ENCODE results near the gene FAM209A. TPM values are rescaled to one million over a fixed set of nuclear protein-coding genes. Genes with fewer than 3 reads are reported as not detected.

The FAM209A gene
- total RNA-seq, 1 experiment from 2014 or later, result 0.28 TPM

GRCh38 chr20:56537997-56538396 is 13.5 kb downstream of the FAM209A start:
- TF ChIP-seq GABPB1 (CRISPR knock-in tag; IDR thresholded peaks at IDR 0.05), result no peak
- TF ChIP-seq ZNF423 (CRISPR knock-in tag; IDR thresholded peaks at IDR 0.05), result no peak
- no peak for TF ChIP-seq USF2 (CRISPR knock-in tag; IDR thresholded peaks at IDR 0.05)
- TF ChIP-seq NR1H2 (CRISPR knock-in tag; IDR thresholded peaks at IDR 0.05), result no peak
- no peak for TF ChIP-seq CTCF (IDR thresholded peaks at IDR 0.05)
- TF ChIP-seq, protein P1, sequence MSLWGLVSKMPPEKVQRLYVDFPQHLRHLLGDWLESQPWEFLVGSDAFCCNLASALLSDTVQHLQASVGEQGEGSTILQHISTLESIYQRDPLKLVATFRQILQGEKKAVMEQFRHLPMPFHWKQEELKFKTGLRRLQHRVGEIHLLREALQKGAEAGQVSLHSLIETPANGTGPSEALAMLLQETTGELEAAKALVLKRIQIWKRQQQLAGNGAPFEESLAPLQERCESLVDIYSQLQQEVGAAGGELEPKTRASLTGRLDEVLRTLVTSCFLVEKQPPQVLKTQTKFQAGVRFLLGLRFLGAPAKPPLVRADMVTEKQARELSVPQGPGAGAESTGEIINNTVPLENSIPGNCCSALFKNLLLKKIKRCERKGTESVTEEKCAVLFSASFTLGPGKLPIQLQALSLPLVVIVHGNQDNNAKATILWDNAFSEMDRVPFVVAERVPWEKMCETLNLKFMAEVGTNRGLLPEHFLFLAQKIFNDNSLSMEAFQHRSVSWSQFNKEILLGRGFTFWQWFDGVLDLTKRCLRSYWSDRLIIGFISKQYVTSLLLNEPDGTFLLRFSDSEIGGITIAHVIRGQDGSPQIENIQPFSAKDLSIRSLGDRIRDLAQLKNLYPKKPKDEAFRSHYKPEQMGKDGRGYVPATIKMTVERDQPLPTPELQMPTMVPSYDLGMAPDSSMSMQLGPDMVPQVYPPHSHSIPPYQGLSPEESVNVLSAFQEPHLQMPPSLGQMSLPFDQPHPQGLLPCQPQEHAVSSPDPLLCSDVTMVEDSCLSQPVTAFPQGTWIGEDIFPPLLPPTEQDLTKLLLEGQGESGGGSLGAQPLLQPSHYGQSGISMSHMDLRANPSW (CRISPR knock-in tag; conservative IDR thresholded peaks at IDR 0.05; ENCODE audit: low read depth), result no peak
- no peak for TF ChIP-seq ZNF121 (CRISPR knock-in tag; IDR thresholded peaks at IDR 0.05)
- no peak for TF ChIP-seq FOXP4 (CRISPR knock-in tag; IDR thresholded peaks at IDR 0.05)
- no peak for TF ChIP-seq ATF1 (CRISPR knock-in tag; IDR thresholded peaks at IDR 0.05)
- Mint-ChIP-seq H3K4me1 (no peaks in the 10 kb centered on the region), H3K36me3 (no peaks in the 10 kb centered on the region), H3K4me3 (no peak overlapping the region), H3K27ac (no peak overlapping the region), H3K27me3 (ENCODE audit: low read depth) (no peaks in the 10 kb centered on the region), H3K9me3 (no peaks in the 10 kb centered on the region)
- ATAC-seq (no peak), DNase-seq (ENCODE audit: low spot score) (no peak)
- ChIA-PET POLR2A (no interaction called here), CTCF (interaction anchor here (0.5 kb wide), 1 partner anchor 10 kb away, joined by 3 read pairs; no protein-coding TSS in a partner anchor)

GRCh38 chr20:56540415-56540814 is 15.9 kb downstream of the FAM209A start:
- no peaks in the 10 kb centered on the region for H3K4me1 Mint-ChIP-seq
- no peaks in the 10 kb centered on the region for H3K27me3 Mint-ChIP-seq (ENCODE audit: low read depth)
- DNase-seq (ENCODE audit: low spot score) (no peak), ATAC-seq (no peak)
- ChIA-PET POLR2A (no interaction called here), CTCF (interaction anchor here (0.6 kb wide), 1 partner anchor 508 kb away, joined by 5 read pairs; no protein-coding TSS in a partner anchor)
- TF ChIP-seq NR1H2 (CRISPR knock-in tag; IDR thresholded peaks at IDR 0.05) (no peak), TEAD4 (CRISPR knock-in tag; IDR thresholded peaks at IDR 0.05) (no peak), ZNF263 (CRISPR knock-in tag; IDR thresholded peaks at IDR 0.05; ENCODE audit: low read depth) (no peak), ZNF425 (CRISPR knock-in tag; conservative IDR thresholded peaks at IDR 0.05) (no peak)
- no peak overlapping the region for H3K27ac Mint-ChIP-seq
- no peaks in the 10 kb centered on the region; the same call in 1 of the 2 replicates for H3K9me3 Mint-ChIP-seq
- no peaks in the 10 kb centered on the region for H3K36me3 Mint-ChIP-seq
- no peak overlapping the region for H3K4me3 Mint-ChIP-seq

- H3K9me3 Mint-ChIP-seq, result peaks cover 4% of the 10 kb centered on the region; the same call in 1 of the 2 replicates
- CTCF ChIA-PET, result no interaction called here
- H3K4me1 Mint-ChIP-seq, result no peaks in the 10 kb centered on the region
- no peak for TF ChIP-seq SMAD3 (CRISPR knock-in tag; IDR thresholded peaks at IDR 0.05; ENCODE audit: borderline replicate concordance)
- POLR2A ChIA-PET, result no interaction called here
- no peak overlapping the region for H3K4me3 Mint-ChIP-seq
- no peaks in the 10 kb centered on the region for H3K27me3 Mint-ChIP-seq (ENCODE audit: low read depth)
- H3K36me3 Mint-ChIP-seq, result no peaks in the 10 kb centered on the region
- DNase-seq (ENCODE audit: low spot score) (no peak), ATAC-seq (no peak)
- H3K27ac Mint-ChIP-seq, result no peak overlapping the region
Measured at GRCh38 chr20:56542489-56543030, 18.0 kb downstream of the FAM209A start.
